GM06990 (cell line): Measurements from ENCODE around the gene MCM7.
"Not testable (repeated sequence)": the region's sequence is repeated elsewhere in the genome, so short reads cannot be mapped to it uniquely, and the experiment has no call there.

Experiments
- DNase-seq: peaks from one replicate; pipeline ENCODE4 v3.0.0-alpha.2; 2011; ENCODE audit not compliant: insufficient read length; ENCODE audit errors: extremely low read depth
- H3K27me3 ChIP-seq: replicated peaks from 2 replicates; pipeline ENCODE4 v1.6.0; 2011; ENCODE audit warnings: low read length; ENCODE audit not compliant: control insufficient read depth, insufficient read depth
- H3K36me3 ChIP-seq: 2 replicates; pipeline ENCODE4 v1.5.1; 2011; ENCODE audit warnings: low read length; ENCODE audit not compliant: control insufficient read depth, insufficient read depth
- H3K4me3 ChIP-seq: replicated peaks from 2 replicates; pipeline ENCODE4 v1.5.1; 2011; ENCODE audit warnings: low read depth, mild to moderate bottlenecking, control low read depth, low read length
- TF ChIP-seq, protein P1 (sequence below): IDR thresholded peaks from 2 replicates; pipeline ENCODE4 v1.5.1; 2011; ENCODE audit warnings: low read length, control low read depth, mild to moderate bottlenecking, inconsistent platforms; ENCODE audit not compliant: insufficient read depth, poor library complexity, severe bottlenecking

Gene MCM7

DNA sequence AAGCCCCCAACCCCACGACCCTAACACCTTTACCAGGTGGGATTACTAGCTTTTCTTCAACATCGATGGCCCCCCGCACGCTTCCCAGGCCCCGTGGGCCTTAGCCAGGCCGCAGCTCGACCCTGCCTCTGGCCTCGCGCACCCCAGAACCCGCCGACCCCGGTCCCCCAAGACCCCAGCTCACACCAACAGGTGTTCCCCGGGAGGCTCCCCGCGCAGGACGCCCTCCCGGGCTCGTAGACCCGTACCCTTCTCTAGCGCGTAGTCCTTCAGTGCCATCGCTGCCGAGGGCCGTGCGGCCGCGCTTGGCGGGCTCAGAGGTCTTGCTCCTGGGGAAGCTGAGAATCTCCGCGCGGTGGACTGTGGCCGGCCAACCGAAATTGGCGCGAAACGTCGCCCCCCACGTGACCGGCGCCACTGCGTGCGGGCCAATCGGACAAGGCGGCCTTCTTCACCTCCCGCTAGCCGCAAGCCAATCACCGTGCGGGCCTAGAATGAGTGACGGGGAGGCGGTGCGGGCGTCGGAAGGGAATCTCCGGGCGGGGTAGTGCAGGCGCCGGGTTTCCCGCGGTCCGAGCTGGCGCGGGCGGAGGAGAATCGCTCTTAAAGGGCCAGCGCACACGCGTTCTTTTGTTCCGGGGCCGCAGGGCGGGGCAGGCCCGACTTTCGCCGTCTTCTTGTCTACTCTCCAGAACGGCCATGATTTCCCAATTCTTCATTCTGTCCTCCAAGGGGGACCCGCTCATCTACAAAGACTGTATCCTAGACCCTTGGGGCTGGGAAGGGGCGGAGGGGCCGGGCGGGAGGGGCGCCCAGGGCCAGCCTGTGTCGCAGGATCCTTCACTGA is at the start of gene MCM7, which contains the start of gene AP4M1:
Gene MCM7, minus strand, starts transcription at position 382 of the 847 bp plus-strand sequence. Its CDS starts 103 bp downstream, at position 279.
Gene AP4M1, plus strand, starts transcription at position 628 of the 847 bp plus-strand sequence. Its CDS starts 72 bp downstream, at position 700.
- H3K27me3 ChIP-seq = no peaks in the 10 kb centered on the region
- H3K4me3 ChIP-seq = peak within 1 kb of the TSS; percentile 83
- TF ChIP-seq, protein P1, sequence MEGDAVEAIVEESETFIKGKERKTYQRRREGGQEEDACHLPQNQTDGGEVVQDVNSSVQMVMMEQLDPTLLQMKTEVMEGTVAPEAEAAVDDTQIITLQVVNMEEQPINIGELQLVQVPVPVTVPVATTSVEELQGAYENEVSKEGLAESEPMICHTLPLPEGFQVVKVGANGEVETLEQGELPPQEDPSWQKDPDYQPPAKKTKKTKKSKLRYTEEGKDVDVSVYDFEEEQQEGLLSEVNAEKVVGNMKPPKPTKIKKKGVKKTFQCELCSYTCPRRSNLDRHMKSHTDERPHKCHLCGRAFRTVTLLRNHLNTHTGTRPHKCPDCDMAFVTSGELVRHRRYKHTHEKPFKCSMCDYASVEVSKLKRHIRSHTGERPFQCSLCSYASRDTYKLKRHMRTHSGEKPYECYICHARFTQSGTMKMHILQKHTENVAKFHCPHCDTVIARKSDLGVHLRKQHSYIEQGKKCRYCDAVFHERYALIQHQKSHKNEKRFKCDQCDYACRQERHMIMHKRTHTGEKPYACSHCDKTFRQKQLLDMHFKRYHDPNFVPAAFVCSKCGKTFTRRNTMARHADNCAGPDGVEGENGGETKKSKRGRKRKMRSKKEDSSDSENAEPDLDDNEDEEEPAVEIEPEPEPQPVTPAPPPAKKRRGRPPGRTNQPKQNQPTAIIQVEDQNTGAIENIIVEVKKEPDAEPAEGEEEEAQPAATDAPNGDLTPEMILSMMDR = no peak
- H3K36me3 ChIP-seq = peaks cover 31% of the 10 kb centered on the region
- peak; percentile 99 for DNase-seq

DNA sequence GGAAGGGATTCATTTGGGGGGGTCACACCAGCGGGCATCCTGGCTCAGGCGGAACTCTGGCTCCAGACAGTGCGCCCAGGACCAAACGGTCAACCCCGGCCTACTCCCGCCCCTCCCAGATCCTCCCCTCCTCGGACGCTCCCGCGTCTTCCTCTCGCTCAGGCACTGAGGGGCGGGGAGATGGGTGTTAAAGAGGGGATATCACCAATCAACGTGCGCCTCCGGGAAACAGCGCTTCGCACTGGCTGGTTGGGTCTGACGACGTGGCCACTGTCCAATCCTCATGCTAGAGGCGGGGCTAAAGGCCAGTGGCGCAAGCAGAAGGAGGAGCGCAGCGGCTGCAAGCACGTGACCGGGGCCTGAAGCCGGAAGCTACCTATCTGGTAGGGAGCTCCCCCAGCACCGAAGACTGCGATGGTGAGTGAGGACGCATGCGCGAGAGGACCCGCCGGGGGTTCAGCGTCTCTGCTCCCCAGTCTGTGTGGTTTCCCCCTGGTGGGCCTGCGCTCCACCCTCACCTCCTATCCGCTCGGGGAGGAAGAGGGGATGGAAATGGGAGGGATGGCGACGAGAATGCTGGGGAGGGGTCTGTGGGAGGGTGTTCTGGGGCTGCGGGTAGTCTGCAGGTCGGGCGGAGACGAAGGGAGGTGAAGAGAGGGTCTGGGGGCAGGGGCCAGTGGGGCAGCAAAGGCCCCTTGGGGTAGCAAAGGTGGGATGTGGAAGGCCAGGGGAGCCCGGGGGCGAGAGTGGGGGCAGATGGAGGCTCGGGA is 47.5 kb upstream of the MCM7 start, which contains the start of gene LAMTOR4:
Gene LAMTOR4, plus strand, starts transcription at position 360 of the 770 bp plus-strand sequence. Its CDS starts 55 bp downstream, at position 415.
- Histone ChIP-seq H3K4me3 (peak within 1 kb of the TSS; percentile 98), H3K27me3 (no peaks in the 10 kb centered on the region), H3K36me3 (peaks cover 5% of the 10 kb centered on the region)
- TF ChIP-seq, protein P1 = peak; percentile 11
- peak; percentile 98 for DNase-seq

DNA sequence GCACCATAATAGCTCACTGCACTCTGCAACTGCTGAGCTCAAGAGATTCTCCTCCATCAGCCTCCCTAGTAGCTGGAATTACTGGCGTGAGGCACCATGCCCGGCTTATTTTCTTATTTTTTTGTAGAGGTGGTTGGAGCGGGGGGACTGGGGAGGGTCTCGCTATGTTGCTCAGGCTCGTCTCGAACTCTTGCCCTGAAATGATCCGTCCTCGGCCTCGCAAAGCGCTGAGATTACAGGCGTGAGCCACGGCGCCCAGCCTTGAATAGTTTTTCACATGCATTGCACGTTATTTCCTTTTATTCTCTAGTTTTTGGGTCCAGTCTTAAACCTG is 47.0 kb upstream of the MCM7 start:
- peaks cover 3% of the 10 kb centered on the region for H3K36me3 ChIP-seq
- DNase-seq = no peak
- TF ChIP-seq, protein P1 = no peak
- H3K4me3 ChIP-seq = peak overlapping the region; percentile 60
- H3K27me3 ChIP-seq = no peaks in the 10 kb centered on the region

DNA sequence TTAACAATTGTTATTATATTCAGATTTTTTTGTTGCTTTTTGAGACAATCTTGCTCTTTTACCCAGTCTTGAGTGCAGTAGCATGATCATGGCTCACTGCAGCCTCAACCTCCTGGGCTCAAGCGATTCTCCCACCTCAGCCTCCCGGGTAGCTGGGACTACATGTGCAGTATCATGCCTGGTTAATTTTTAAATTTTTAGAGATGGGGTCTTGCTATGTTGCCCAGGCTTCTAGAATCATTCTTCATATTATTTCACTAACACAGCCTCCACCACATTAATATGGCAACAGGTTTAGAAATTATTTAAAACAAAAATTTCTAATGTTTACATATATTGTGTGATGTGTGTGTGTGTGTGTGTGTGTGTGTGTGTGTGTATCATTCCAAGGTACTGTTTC is 46.1 kb upstream of the MCM7 start:
- Histone ChIP-seq H3K36me3 (peaks cover 3% of the 10 kb centered on the region), H3K4me3 (no peak overlapping the region), H3K27me3 (no peaks in the 10 kb centered on the region)
- TF ChIP-seq, protein P1 = no peak
- DNase-seq = no peak

DNA sequence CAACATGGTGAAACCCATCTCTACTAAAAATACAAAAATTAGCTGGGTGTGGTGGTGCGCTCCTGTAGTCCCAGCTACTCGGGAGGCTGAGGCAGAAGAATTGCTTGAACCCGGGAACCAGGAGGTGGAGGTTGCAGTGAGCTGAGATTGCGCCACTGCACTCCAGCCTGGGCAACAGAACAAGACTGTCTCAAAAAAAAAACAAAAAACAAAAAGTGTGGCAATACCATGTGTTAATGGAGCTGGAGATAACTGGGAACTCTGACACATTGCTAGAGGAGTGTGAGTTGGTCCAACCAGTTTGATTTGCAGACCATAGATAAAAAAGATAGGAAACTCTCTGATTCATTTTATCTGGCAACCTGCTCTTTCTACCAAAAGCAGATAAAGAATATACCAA is 45.2 kb upstream of the MCM7 start:
- not testable (repeated sequence) for DNase-seq, H3K4me3 ChIP-seq, H3K36me3 ChIP-seq, H3K27me3 ChIP-seq

DNA sequence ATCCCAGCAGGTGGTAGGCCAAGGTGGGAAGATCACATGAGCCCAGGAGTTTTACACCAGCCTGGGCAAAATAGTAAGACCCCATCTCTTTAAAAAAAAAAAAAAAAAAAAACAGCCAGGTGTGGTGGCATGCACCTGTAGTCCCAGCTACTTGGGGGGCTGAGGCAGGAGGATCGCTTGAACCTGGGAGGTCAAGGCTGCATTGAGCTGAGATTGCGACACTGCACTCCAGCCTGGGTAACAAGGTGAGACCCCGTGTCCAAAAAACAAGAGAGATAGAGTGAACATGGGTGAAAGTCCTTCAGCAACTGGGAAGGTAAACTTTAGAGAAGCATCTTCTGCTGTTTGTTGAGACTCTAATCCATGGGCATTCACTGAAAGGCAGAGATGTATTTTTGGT is 41.3 kb upstream of the MCM7 start:
- no peak for DNase-seq
- TF ChIP-seq, protein P1 = no peak
- H3K4me3 ChIP-seq = no peak overlapping the region
- H3K36me3 ChIP-seq = no peaks in the 10 kb centered on the region
- H3K27me3 ChIP-seq = no peaks in the 10 kb centered on the region
